HS-5 (cell line): Measurements from ENCODE around the gene SLFN14.
"Not testable (repeated sequence)": the region's sequence is repeated elsewhere in the genome, so short reads cannot be mapped to it uniquely, and the experiment has no call there.

Experiments
- DNase-seq: peaks from one replicate; pipeline ENCODE4 v3.0.0-alpha.2; 2012; ENCODE audit warnings: low read depth

Gene SLFN14

DNA sequence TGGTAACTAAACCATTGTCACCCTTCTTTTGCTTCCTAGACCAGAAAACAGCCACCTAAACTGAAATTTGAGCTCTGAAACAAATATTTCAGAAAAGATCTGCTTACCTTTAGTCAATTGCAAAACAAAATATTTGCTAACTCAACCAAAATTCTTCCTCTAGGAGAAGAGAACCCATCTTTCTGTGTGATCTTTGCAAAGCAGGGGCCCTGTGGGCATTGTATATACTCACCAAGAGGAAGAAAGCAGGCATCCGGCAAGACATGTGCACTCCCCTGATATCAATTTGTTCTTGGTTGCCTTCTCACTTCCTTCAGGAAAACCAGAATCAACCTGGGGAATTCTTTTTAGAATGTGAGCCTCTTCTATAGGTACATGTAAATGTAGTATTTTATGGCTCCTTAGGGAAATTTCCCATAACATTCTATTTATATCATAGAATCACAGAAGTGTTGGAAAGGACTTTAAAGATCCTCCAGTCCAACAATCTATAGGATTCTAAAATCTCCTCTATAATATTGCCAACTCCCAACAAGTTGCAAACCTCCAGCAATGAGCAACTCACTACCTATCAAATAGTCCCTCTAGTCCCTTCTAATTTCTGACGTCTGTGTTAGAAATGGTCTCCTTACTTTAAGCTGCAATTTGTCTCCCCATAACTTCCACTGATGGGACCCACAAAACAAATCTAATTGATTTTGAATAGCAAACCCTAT, 966 bp downstream of the SLFN14 start:
- no peak for DNase-seq

DNA sequence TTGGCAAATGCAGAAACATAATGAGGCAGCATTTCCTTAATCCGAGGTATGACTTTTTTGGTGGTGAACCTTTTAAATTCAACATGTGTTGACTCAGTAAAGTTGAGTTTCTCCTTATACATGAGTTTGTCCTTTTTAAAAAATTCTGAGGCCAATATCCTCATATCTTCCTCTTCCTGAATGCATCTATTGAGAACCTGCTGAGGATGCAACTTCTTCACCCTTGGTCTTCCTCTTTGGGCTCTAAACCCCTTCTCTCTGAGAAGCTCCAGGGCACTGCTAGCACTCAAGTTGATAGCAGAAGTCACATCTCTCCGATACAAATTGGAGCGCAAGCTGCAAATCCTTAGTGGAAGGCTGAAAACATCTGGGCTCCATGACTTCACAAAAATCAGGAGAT, 3.3 kb downstream of the SLFN14 start:
- DNase-seq = no peak

DNA sequence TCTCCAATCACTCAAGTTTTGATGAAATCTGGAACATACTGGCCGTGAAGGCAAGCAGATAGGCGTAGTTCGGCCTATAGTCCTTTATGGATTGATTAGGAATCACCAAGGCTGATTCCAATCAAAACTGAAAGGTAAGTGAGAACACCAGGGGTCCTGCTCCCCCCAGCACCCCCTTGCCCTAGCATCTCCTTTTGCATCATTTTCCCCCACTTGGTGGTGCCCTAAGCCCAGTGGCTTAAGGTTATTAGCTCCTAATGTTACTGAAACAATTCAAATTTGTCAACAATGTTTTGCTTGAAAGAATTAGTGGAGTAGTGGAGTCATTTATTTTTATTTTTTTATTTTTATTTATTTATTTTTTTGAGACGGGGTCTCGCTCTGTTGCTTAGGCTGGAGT, 4.9 kb downstream of the SLFN14 start:
- DNase-seq = no peak

DNA sequence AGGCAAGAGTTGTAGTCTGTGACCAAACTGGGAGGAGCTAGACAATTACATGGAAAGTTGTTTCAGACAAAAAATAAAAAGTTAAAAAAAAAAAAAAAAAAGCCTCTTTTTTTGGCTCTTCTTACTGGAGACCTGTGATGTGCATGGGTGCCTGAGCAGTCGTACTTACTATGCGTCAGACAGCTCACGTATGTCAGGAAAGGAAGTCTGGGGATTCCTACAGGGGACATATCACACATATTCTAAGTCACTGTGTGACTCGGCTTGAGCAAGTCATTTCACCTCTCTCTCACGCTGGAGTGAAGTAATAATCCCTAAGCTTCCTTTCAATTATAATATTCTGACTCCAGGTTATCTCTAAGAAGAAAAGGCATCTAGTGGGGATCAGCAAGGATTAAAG, 6.0 kb downstream of the SLFN14 start:
- no peak for DNase-seq

DNA sequence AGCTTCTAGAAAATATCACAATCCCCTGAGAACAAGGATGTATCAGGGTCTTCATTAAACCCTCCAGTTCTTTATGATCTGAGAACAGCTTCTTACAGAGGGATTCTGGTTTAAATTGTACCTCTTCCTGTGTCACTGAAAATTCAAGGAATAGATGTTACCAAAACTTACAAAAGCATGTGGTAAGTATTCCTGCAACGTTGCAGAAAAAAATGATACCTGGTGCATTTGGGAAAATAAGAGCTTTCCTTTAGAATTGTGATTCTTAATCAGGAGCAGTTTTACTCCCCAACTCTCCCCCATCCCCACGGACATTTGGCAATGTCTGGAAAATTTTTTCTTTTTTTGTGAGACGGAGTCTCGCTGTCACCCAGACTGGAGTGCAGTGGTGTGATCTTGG, 7.3 kb downstream of the SLFN14 start:
- no peak for DNase-seq

DNA sequence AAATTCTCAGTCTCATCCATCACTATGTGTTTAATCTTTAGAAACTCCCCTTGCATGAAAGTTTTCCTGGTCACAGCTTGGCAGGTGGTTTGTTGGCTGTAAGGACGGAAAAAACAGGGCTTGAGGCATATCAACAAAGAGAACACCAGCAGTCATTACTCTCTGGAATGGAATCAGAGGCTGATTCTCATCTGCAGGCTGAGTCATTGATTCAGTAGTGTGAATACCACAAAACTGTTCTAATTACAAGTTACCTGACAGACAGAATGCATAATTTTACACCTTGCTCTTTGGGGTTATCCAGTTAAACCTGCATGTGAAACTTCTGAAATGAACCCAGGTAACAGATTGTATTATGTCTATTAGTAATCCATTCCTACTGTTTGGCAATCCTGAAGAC, 11.6 kb downstream of the SLFN14 start:
- DNase-seq = no peak

DNA sequence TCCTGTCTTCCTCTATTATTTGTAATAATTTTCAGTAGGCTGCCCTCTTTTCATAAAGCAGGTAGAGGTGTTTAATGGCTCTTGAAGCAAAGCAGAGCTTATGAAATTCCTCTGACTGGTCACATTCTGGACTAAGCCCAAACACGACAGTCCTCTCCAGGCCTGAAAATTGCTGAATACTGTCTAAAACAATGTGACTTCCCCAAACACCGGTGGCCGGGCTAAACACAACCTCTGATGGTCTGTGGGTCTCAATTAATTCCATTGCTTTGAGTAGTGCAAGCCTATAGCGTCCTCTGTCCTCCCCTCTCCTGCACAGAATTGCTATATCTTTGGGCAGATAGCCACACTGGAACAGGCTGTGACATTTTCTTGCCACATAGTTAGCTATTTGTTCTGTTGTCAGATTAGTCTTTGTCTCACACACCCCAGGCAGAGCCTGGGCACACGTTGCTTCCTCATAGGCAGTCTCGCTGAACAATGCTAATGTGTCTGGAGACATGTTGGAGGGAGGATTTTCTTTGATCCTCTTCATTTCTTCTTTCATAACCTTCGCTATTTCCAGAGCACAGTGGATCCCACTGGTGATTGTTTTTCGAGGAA, 12.3 kb downstream of the SLFN14 start:
- no peak for DNase-seq

DNA sequence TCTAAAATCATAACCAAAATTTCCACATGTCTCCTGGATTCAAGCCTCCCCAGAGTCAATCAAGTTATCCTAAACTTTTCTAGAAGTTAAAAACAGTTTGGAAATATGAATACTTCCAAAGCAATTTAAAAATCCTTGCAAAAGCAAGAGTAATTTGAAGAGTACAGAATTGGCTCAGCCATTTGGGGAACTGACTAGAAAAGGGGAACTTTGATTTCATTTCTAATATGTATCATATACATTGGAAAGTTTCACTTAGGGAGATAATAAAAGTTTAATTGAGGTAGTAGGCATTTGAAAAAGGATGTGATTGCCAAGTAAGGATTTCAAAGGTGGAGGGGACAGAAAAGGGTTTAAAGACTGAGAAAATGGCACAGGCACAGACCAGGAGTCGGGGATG, 14.1 kb downstream of the SLFN14 start:
- no peak for DNase-seq

DNA sequence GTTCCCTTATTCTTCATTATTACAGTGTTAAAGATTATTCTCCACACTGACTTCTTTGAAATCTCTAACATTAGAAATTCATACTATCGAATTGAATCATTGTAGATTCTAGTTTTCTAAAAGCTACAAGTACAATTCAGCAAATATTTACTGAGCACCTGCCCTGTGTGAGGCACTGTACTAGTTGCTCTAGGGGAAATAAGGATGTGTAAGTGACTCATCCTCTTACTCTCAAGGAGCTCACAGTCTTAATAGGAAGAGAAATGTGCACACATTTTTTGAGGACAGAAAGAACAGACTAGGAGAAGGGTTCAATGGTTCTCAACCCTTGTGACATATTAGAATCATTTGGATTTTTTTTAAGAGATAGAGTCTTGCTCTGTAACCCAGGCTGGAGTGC, 15.5 kb downstream of the SLFN14 start:
- no peak for DNase-seq

DNA sequence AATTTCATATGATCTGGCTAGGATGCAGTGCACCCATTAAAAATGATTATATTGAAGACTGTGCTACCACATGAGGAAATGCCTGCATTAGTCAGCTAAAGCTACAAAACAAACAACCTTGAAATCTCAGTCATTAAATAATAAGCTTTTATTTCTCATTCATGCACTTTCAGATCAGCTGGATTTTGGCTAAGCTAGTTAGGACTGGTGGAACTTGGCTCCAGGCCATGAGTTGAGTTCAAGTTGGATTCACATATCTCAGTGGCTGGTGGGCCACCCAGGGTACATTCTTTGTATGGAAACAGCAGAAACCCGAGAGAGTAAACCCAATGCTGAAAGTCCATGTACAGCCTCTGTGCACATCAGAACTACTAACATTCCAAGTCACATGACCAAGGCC, 16.8 kb downstream of the SLFN14 start:
- no peak for DNase-seq

DNA sequence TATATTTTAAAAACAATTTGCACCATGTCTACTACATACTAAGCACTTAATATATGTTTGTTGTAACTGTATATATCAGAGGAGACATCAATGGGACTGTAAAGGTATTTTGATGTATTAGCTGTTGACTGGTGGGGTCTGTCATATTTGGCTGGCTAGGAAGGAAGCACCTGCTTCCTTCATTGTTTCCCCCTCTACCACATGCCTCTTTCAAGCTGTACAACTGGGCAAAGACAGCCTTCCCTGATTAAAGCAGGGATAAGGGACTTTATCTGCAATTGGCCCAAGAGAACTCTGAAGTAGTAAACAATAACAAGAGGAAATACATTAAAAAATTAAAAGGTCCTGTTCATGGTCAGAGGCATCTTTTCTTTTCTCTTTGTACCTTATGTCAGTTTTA, 17.6 kb downstream of the SLFN14 start:
- DNase-seq = no peak

DNA sequence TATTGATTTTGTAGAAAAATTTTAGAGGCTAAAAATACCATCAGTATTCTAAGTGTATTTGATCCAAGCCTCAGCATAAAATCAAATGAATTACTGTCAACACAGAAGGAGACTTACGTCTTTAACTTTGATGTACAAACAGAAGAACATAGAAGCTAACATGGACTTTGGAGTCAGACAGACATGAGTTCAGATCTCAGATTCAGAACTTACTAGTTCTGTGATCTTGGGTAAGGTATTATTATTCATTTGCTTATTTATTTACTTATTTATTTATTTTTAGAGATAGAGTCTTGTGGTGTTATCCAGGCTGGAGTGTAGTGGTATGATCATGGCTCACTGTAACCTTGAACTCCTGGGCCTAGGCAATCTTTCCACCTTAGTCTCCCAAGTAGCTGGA, 19.2 kb downstream of the SLFN14 start:
- DNase-seq = no peak

DNA sequence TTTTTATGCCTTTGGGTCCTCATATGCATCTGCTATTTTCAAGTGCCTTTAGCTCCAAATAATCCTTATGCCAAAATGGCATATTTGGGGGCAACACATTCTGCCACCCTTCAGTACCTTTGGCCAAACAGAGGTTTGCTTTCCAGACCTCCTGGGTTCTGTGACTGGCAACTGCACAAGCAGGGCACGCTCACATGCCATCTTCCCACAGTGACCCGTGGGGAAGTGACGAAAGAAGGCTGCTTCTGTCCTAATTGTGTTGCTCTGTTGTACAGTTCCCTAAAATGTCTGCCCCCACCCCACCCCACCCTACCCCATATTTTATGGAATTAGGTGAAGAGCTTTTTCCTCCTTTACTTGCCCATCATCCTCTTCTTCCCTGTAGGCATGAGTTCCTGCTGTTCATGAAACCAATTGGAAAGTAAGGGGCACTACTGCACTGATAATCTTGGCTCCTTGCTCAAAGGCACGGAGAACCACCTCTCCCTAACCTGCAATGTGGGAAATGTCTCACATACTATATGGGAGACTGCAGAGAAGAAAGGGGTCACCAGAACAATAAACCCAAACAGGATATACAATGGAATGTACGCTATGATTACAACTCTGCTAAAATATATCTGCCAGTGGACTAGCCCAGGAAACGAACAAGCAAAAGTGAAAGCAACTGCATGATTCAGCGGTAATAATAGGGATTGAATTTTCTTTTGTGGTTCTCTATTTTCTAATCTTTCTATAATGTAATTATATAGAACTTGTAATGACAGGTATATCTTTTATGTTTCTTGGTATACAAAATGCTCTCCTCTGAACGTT, 19.8 kb downstream of the SLFN14 start:
- DNase-seq = no peak

DNA sequence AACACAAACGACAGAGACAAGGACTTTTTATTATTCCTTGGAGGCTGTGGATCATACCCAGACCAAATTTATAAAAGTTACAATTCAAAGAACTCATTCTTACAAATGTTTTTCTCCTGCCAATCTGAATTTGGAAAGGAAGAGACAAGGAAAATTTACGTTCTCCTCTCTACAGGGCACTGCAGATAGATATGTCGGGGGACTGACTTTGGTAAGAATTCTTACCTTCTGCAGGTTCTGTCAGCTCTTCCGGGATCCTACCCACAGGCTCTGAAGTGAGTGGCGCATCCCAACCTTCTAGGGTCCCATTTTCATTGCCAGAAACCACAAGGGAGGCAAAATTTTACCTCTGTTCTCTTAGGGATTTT, 21.0 kb downstream of the SLFN14 start:
- no peak for DNase-seq

DNA sequence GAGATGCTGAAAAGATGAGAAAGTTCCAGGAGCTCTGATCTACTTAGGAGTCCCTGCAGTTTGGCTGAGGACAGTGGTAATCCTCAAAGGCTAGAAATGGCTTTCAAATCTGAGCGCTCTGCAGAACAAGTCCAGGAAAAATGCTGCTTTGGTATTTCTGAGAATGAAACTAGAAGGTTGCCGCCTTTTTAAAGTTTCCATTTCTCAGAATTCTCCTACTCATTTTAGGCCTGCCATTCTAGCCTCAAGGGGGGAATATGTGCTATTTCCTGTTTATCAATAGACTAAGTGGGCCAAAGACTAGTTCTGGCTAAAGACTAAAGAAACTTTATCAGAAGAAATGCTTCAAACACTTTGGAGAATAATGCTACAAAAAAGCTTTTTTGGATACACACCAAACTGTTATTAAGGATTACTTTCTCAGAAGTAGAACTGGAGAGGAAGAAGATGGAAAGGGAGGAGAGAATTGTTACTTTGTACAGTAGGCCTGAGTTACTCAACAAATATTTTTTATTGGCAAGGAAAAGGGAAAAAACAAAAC, 22.9 kb downstream of the SLFN14 start, which contains the start of gene SLFN12L:
TSS of gene SLFN12L (minus strand) at position 78 of the 541 bp plus-strand sequence. CDS start 15,314 bp downstream, outside the sequence.
- no peak for DNase-seq

DNA sequence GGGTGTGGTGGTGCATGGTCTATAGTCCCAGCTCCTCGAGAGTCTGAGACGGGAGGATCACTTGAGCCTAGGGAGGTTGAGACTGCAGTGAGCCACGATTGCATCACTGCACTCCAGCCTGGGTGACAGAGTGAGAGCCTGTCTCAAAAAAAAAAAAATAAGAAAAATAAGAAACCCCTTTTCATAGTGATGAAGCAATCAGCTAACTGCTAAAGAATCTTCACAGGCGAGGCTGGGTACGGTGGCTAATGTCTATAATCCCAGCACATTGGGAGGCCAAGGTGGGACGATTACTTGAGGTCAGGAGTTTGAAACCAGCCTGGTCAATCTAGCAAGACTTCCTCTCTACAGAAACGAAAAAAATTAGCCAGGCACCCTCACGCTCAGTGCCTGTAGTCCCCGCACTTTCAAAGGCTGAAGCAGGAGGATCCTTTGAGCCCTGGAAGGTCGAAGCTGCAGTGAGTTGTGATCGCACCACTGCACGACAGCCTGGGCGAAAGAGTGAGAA, 23.9 kb downstream of the SLFN14 start:
- DNase-seq = no peak

DNA sequence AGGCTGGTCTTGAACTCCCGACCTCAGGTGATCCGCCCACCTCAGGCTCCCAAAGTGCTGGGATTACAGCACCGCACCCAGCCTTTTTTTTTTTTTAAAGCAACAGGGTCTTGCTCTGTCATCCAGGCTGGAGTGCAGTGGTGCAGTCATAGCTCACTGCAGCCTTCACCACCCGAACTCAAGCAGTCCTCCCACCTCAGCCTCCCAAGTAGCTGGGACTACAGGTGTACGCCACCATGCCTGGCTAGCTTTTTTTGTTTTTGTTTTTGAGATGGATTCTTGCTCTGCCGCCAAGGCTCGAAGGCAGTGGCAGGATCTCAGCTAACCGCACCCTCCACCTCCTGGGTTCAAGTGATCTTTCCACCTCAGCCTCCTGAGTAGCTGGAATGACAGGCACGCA, 25.2 kb downstream of the SLFN14 start:
- DNase-seq = not testable (repeated sequence)

DNA sequence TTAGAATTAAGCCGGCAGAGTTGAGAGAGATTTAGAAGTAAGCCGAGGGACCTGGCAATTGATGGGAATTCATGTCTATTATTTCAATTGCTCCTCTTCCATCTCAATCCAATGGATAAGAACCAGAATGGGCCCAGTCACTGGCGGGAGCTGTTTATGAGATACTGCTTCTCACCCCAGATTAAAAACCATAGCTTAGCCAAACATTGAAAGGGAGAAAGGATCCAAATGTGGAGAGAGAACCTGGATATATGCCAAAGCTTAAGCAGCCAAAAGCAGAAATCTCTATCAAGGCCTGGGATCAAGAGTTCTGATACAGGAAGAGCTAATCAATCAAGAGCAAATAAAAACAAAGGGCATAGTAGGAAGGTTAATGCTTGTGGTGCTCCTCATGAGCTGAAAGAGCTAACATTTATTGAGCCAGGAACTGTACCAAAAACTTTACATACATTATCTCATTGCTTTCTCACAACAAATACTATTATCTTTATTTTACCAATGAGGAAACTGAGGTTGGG, 26.0 kb downstream of the SLFN14 start:
- no peak for DNase-seq

DNA sequence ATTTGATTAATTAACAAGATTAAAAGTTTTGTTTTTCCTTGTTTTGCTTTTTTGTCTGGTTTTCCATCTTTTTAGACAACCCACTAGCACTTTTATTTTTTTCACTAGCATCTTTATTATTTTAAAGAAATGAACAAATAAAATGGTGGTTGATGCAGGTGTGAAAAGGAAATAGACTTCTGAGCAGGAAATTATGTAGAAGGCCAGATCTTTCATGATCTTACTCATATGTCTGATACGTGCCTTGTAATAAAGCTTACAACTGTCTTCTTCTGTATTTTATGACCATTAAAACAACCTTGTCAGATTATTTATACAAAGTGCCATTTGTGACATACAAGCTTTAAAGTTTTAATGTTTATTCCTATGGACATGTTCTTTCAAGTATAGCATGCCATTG, 29.5 kb downstream of the SLFN14 start:
- DNase-seq = no peak

DNA sequence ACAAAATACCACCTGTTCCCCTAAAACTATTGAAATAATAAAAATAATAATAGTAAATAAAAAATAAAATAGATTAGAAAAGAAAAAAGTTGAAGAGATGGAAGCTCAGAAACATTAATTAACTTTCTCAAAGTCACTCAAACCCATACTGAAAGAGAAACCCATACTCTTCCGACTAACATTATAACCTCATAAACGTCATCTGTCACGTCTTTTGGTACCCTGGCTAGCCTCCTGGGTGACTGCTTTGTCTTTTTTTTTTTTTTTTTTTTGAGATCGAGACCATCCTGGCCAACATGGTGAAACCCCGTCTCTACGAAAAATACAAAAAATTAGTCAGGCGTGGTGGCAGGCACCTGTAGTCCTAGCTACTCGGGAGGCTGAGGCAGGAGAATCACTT, 30.8 kb downstream of the SLFN14 start:
- no peak for DNase-seq

DNA sequence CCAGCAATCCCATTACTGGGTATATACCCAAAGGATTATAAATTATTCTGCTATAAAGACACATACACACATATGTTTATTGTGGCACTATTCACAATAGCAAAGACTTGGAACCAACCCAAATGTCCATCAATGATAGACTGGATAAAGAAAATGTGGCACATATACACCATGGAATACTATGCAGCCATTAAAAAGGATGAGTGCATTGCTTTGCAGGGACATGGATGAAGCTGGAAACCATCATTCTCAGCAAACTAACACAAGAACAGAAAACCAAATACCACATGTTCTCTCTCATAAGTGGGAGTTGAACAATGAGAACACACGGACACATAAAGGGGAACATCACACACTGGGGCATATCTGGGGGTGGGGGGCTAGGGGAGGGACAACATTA, 31.3 kb downstream of the SLFN14 start:
- not testable (repeated sequence) for DNase-seq

DNA sequence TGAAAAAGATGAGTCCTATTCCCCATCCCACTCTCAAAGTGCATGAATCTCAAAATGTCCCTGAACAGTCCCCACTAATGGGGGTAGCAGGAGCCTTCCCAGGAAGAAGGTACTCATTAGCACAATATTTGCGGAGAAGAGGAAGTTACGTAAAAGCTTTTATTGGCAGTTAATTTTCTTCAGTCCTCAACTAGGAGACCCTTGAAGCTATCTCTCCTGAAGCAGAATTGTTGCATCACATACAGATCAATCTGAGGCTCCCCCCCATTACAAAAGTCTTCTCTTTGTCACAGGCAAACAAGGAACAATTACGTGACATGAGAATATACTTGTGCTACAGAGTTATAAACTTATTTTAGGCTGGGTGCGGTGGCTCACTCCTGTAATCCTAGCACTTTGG, 37.3 kb downstream of the SLFN14 start:
- no peak for DNase-seq
